SIG-M5 treated with dmso at 0.1 percent for 504 hours (cell line): ENCODE data around the gene ZNF462.

Experiments used
- DNase-seq: peaks from one replicate; lab custom pipeline; 2025; ENCODE audit not compliant: unreplicated experiment; lab: John Stamatoyannopoulos, UW

Gene ZNF462

DNA sequence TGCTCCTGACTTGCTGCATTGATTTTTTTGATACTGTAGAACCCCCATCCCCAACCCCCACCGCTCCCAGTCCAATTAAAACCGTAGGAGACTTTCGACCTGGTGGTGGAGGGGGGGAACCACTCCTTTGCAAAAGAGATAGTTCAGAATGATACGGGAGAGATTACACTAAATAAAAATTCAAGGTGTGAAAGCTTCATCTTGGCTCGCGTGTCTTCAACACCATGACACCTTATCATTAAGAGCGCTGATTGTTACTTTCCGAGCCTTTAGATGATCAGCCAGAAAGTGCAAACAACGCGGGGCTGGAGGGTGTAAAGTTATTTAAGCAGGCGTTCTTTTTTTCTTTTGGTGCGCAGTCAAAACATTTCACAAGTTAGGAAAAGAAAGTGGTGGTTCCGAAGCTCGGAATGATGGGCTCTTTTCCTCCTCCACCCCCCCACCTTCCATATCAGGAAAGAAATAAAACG lies 1.3 kb upstream of the ZNF462 start:
- no peak for DNase-seq

GRCh38 chr9:106862110-106862820 lies 701 bp upstream of the ZNF462 start:
- DNase-seq, result no peak

- DNase-seq, result no peak
These were observed 1.6 kb downstream of the ZNF462 start for GRCh38 chr9:106864373-106865143.

GRCh38 chr9:106866243-106866642 lies 3.3 kb downstream of the ZNF462 start:
- no peak for DNase-seq

- no peak for DNase-seq
These were observed 4.3 kb downstream of the ZNF462 start for GRCh38 chr9:106867286-106867685.

GRCh38 chr9:106868087-106868486 lies 5.1 kb downstream of the ZNF462 start:
- no peak for DNase-seq

GRCh38 chr9:106868565-106868964 lies 5.6 kb downstream of the ZNF462 start:
- DNase-seq, result no peak

DNA sequence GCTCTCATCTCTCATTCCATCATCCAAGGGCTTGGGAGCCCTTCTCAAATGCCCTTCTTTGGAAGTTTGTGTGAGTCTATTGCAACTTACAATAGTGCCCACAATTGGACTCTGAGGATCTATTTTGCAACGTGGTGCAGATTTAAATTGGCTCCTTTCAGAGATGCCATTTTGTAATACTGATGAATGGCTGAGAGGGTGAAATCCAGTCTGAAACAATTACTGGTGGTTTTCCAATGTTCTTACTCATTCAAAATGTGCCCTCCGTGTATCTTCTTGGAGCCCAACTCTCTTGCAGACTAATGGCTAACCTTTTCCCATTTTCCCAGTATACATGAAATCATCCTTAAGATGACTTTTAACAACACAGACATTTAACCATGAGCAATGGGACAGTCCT lies 6.1 kb downstream of the ZNF462 start:
- DNase-seq, result no peak

DNA sequence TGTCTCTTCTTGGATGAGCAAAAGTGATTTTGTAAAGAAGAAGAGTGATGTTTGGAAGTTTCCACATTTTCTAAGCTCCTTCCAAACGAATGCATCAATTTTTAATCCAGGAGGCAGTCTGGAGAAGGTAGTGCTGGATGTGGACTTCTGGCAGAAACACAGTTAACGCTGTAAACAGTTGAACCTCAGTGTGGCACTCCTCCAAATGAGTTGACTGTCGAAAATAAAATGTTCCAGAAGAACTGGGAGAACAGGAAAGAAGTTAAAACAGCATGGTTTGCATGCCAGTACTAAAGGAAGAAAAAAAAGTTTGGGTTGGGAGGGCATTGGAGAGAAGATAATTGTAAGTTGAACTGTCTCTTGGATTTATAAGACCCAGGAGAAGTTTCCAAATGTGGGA lies 6.5 kb downstream of the ZNF462 start:
- DNase-seq, result no peak

GRCh38 chr9:106872641-106873040 lies 9.7 kb downstream of the ZNF462 start:
- DNase-seq, result no peak

- DNase-seq, result no peak
These were observed 11.1 kb downstream of the ZNF462 start for GRCh38 chr9:106874031-106874430.

- no peak for DNase-seq
These were observed 11.7 kb downstream of the ZNF462 start for GRCh38 chr9:106874652-106875051.

- DNase-seq, result no peak
These were observed 12.6 kb downstream of the ZNF462 start for GRCh38 chr9:106875529-106875928.

DNA sequence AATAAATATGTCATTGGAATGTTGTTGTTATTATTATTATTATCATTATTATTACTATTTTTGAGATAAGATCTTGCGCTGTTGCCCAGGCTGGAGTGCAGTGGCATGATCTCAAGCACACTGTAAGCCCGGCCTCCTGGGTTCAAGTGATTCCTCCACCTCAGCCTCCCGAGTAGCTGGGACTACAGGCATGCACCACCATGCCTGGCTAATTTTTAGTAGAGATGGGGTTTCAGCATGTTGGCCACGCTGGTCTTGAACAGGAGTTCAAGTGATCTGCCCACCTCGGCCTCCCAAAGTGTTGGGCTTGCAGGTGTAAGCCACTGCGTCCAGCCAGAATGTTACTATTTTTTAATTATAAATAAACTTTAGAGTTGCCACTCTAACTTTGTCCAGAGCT lies 14.4 kb downstream of the ZNF462 start:
- no peak for DNase-seq

DNA sequence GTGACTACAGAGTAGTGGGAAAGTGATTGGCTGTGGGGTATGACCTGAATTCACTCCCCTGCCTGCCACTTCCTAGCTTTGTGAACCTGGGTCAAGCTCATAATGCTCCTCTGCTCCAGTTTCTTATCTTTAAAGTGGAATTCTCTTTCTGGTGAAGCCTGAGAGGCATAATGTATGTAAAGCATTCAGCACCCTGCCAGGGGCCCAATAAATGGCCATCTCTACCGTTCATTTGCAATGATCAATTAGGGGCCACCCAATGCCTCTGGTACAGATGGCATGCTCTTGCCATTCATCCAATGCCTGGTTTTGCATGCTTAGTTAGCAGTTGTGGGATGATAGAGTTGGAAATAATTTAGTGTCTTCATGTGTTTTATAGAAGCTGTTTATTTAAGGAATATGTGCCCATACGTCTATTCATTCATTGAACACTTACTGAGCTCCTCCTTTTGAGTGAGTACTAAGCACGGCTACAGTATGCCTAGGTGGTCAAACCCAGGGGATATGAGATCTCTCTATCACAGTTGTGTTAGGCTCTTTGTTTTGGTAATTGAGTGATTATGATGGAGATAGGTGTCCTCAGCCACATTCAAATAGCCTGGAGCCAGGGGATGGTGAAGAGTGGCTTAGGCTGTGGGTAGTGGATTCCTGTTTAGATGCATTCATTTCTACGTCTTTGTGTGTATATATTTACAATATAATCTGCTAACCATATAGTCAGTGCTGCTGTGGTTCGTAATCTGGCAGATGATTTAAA lies 15.3 kb downstream of the ZNF462 start:
- no peak for DNase-seq

DNA sequence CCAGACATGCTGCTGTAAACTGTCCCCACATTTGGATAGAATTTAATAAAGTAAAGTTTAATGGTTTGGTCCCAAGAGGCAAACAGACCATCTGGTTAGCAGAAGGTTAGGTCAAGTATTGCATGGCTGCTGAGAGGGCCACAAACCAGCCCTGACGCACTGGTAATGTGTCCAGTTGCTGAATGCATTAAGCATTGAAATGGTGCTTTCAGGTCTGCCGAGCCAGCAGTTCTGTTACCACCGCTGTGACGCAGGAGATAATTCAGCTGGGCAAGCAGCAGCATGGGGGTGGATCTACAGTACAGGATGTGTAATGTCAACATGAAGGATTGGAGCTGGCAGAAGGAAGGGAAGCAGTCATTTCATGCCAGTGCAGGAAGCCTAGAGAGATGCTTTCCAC lies 16.0 kb downstream of the ZNF462 start:
- DNase-seq, result no peak

DNA sequence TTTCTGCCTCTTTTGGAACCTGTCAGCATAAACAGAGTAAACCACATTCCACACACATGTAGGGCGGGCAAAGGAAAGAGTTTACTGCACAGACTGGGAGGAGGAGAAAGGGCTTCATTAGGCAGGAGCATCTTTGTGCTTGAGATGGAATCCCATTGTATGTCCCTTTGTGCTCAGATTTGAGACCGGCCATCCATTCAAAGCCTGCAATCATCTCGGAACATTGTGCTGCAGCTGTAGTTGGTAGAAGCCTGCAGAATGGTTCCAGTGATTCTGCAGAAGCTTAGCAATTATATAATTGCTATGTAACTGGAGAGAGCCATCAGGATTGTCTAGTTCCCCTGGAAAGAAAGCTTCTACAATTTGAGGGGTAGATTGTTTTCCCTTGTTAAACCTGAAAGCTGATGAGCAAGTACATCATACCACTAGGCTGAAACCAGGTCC lies 16.5 kb downstream of the ZNF462 start:
- no peak for DNase-seq

- no peak for DNase-seq
These were observed 17.1 kb downstream of the ZNF462 start for GRCh38 chr9:106880081-106880480.

- DNase-seq, result no peak
These were observed 17.9 kb downstream of the ZNF462 start for GRCh38 chr9:106880863-106881262.

- DNase-seq, result no peak
These were observed 20.1 kb downstream of the ZNF462 start for GRCh38 chr9:106883030-106883429.

- DNase-seq, result no peak
These were observed 20.7 kb downstream of the ZNF462 start for GRCh38 chr9:106883626-106884190.
